Islet of Langerhans (tissue), 1 donor: Measurements from ENCODE around the gene SLAMF9.
"Not testable (repeated sequence)": the region's sequence is repeated elsewhere in the genome, so short reads cannot be mapped to it uniquely, and the experiment has no call there.

Source experiments
- FAIRE-seq: peaks from one replicate; lab custom pipeline; 2011; peaks lifted over from hg19 to GRCh38; lab: Jason Lieb, UNC

Gene SLAMF9

DNA sequence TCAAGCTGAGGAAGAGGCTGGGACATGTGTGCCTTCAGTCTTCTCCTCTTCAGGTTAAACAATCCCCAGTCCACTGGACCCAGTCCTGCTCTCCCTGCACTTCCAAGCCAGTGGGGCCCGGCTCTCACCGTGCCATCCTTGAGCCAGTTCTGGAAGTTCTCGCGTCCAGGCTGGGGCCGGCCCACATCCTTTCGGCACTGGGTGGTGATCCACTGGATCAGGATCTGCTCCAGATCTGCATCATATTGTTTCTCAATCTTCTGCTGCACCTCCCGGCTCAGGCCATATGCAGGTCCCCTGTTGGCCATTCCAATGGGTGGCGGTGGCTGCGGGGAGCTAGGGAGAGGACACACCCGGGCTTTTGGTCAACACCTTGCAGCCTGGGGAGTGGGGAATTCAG, 33.8 kb downstream of the SLAMF9 start:
- no peak for FAIRE-seq

DNA sequence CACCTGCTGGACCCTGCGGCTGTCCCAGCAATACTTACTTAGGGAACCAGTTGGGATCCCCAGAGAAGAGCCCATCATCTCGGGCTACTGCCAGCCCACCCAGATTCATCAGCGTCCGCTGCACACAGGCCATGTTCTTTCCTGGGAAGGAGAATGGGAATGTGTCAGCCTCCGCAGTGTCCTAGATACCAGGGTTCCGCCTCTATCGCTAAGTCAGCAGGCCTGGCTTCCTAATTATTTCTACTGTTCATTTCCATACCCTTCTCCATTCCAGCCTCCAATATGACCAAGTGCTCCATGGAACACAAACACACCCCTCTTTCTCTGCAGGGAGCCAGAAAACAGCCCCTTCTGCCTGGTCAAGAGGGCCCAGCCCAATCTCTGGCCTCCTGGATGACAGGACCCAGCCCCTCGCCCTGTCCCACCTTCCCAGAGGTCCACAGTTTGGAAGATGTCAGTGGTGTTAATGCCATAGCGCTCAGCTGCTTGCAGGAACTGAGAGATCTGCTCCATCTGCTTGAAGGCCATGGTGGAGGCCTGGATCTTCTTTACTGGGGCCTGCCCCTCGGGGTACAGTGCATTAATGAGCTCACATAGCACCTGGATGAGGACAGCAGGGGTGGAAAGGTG, 34.7 kb downstream of the SLAMF9 start:
- no peak for FAIRE-seq

- no peak for FAIRE-seq
These were observed 35.5 kb downstream of the SLAMF9 start for GRCh38 chr1:159918352-159919200.

- FAIRE-seq = no peak
These were observed 36.3 kb downstream of the SLAMF9 start for GRCh38 chr1:159917533-159918351.

DNA sequence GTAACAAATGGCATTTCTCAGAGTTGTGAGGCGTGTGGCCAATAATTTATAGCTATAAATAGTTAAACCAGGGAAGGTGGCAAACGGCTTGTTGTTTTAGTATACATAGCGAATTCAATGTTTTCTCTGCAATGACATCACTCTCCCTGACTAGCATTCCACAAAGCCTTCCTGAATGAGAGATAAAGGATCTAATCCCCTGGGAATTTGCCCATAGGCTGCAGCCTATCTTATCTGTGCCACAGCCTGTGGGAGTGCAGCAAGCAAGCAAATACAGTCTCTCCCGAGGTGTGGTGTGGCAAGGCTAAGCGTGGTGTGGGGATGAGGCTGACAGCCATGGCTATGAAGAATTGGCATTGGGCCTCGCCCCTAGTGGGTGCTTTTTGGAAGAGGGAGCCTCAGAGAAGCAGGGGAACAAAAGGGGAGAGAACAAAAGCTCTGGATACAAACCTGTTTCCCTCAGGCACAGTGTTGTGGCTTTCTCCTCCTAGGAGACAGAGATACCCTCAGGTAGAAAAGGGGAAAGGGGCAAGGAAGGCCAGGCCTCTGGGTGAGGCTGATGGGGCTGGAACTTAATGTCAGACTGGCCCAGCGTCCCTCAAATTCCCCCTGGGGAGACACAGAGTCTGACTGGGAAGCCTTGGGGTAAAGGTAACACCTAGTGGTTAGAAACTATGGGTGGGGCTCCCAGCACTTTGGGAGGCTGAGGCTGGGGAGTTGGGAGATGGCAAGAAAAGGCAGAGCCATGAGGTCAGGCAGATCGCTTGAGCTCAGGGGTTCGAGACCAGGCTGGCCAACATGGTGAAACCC, 37.6 kb downstream of the SLAMF9 start:
- no peak for FAIRE-seq

GRCh38 chr1:159915571-159916241, 38.3 kb downstream of the SLAMF9 start:
- no peak for FAIRE-seq

GRCh38 chr1:159914252-159915018, 39.6 kb downstream of the SLAMF9 start:
- FAIRE-seq = no peak

GRCh38 chr1:159913451-159914192, 40.4 kb downstream of the SLAMF9 start:
- FAIRE-seq = no peak

DNA sequence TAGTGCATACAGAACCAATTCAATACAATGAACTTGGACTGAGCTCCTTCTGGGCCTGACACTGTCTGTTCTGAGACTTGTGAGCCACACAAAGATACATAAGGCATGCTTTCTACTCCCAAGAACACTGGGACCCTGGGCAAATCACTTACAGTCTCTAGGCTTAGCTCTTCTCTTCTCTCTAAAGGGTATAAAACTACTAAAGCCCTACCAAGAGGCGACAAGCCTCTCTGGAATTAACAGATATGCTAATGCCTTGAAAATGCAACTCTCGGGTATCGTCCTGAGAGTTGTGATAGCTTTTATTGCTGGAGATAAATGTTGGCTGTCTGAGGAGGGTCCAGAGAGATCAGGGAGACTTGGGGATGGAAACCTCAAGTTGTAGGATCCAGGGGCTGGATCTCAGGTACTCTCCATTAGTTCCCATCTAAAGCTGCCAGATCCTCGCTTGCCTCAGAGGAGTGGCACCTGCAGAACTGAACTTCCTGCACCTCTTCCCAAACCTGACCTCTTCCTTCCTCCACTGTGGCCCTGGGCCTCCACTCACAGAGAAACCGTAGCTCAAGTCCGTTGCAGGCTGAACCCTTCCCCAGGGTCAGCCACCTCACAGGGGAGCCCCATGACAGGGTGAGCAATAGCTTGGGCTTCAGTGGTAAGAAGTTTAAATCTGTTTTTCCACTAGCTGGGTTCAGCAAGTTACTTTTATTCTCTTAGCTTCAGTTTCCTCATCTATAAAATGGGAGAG, 42.5 kb downstream of the SLAMF9 start:
- no peak for FAIRE-seq

- no peak for FAIRE-seq
These were observed 45.8 kb downstream of the SLAMF9 start for GRCh38 chr1:159908031-159908940.

- no peak for FAIRE-seq
These were observed 47.1 kb downstream of the SLAMF9 start for GRCh38 chr1:159906960-159907359.

DNA sequence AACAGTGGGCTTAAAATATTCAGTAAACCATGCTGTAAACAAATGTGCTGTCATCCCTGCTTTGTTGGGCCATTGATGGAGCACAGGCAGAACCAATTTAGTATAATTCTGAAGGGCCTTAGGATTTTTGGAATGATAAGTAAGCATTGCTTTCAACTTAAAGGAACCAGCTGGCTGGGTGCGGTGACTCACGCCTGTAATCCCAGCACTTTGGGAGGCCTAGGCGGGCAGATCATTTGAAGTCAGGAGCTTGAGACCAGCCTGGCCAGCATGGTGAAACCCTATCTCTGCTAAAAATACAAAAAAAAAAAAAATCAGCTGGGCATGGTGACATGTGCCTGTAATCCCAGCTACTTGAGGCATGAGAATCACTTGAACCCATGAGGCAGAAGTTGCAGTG, 50.0 kb downstream of the SLAMF9 start:
- FAIRE-seq = not testable (repeated sequence)

- FAIRE-seq = no peak
These were observed 51.5 kb downstream of the SLAMF9 start for GRCh38 chr1:159902541-159902940.
